ENCODE results near the gene PHETA2. TPM values are rescaled to one million over a fixed set of nuclear protein-coding genes. Genes with fewer than 3 reads are reported as not detected.

The PHETA2 gene
- total and polyA plus RNA-seq, 4 donors: 3.4 to 18.0 (median 6.7) TPM

- WGBS (ENCODE audit: insufficient coverage): no CpG with 5 or more reads among the region's 1 CpG
- H3K4me3 ChIP-seq (ENCODE audit: low read depth, low read length): no peak overlapping the region
These were observed 17.1 kb upstream of the PHETA2 start for GRCh38 chr22:42056757-42057511.

GRCh38 chr22:42060489-42060888, 13.6 kb upstream of the PHETA2 start:
- H3K36me3 ChIP-seq (ENCODE audit: control insufficient read depth, insufficient read depth, low read length): peaks cover 43% of the 10 kb centered on the region
- no peak overlapping the region for H3K27ac ChIP-seq (ENCODE audit: low read depth, low read length)
- H3K4me3 ChIP-seq (ENCODE audit: low read depth, low read length): no peak overlapping the region
- no peaks in the 10 kb centered on the region for H3K27me3 ChIP-seq (ENCODE audit: control insufficient read depth, insufficient read depth, low read length)
- H3K9me3 ChIP-seq (ENCODE audit: control insufficient read depth, insufficient read depth, low read length): peaks cover 5% of the 10 kb centered on the region
- no peak for DNase-seq (ENCODE audit: low read depth in 4 of 6, low spot score in 6 of 6)
- 100% methylated on average over 1 of the region's 5 CpGs for WGBS (ENCODE audit: insufficient coverage)
- no peaks in the 10 kb centered on the region for H3K4me1 ChIP-seq (ENCODE audit: control insufficient read depth, insufficient read depth, low read length)

More at GRCh38 chr22:42056757-42057511, 17.1 kb upstream of the PHETA2 start:
- DNase-seq (ENCODE audit: low read depth in 4 of 6, low spot score in 6 of 6): no peak
- Histone ChIP-seq H3K27ac (ENCODE audit: low read depth, low read length) (no peak overlapping the region), H3K9me3 (ENCODE audit: control insufficient read depth, insufficient read depth, low read length) (peaks cover 5% of the 10 kb centered on the region), H3K27me3 (ENCODE audit: control insufficient read depth, insufficient read depth, low read length) (no peaks in the 10 kb centered on the region), H3K36me3 (ENCODE audit: control insufficient read depth, insufficient read depth, low read length) (peaks cover 29% of the 10 kb centered on the region), H3K4me1 (ENCODE audit: control insufficient read depth, insufficient read depth, low read length) (no peaks in the 10 kb centered on the region)

GRCh38 chr22:42061041-42061440, 13.0 kb upstream of the PHETA2 start:
- H3K27me3 ChIP-seq (ENCODE audit: control insufficient read depth, insufficient read depth, low read length): no peaks in the 10 kb centered on the region
- H3K27ac ChIP-seq (ENCODE audit: low read depth, low read length): no peak overlapping the region
- 97% methylated on average over 7 of the region's 7 CpGs for WGBS (ENCODE audit: insufficient coverage)
- DNase-seq (ENCODE audit: low read depth in 4 of 6, low spot score in 6 of 6): no peak
- H3K36me3 ChIP-seq (ENCODE audit: control insufficient read depth, insufficient read depth, low read length): peaks cover 49% of the 10 kb centered on the region
- H3K4me1 ChIP-seq (ENCODE audit: control insufficient read depth, insufficient read depth, low read length): no peaks in the 10 kb centered on the region
- H3K4me3 ChIP-seq (ENCODE audit: low read depth, low read length): no peak overlapping the region
- peaks cover 5% of the 10 kb centered on the region for H3K9me3 ChIP-seq (ENCODE audit: control insufficient read depth, insufficient read depth, low read length)

DNA sequence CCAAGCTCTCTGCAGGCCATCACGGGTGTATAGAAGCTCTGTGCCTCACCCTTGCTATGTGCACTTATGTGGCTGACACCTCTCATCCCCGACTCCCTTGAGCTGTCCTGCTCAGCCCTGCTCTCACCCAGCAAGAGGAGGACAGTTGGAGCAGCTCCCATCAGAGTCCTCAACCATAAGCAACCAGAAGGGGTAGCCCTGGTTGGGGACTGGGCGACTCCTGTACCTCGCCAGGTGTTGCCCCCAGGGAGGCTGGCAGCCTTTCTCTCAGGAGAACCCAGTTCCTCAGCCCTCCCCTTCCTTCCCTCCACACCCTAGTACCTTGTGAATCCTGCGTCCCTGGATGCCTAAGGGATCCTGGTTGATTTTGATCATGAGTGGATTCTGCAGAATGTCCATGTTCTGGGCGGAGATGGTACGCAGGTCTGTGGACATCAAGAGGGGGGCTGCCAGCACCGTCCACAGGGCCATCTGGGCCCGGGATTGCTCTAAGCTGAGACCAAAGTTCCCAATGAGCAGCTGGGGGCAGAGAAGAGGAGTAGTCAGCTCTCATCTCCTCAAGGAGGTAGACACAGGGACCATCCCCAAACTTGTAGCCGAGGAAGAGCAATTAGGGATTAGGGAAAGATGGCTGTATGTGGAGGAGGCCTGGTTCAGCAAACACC, 11.4 kb upstream of the PHETA2 start:
- Histone ChIP-seq H3K4me3 (ENCODE audit: low read depth, low read length) (no peak overlapping the region), H3K27me3 (ENCODE audit: control insufficient read depth, insufficient read depth, low read length) (no peaks in the 10 kb centered on the region), H3K27ac (ENCODE audit: low read depth, low read length) (no peak overlapping the region), H3K36me3 (ENCODE audit: control insufficient read depth, insufficient read depth, low read length) (peaks cover 65% of the 10 kb centered on the region), H3K9me3 (ENCODE audit: control insufficient read depth, insufficient read depth, low read length) (no peaks in the 10 kb centered on the region), H3K4me1 (ENCODE audit: control insufficient read depth, insufficient read depth, low read length) (no peaks in the 10 kb centered on the region)
- WGBS (ENCODE audit: insufficient coverage): 95% methylated on average over 8 of the region's 10 CpGs
- no peak for DNase-seq (ENCODE audit: low read depth in 4 of 6, low spot score in 6 of 6)

GRCh38 chr22:42064629-42065028, 9.4 kb upstream of the PHETA2 start:
- Histone ChIP-seq H3K9me3 (ENCODE audit: control insufficient read depth, insufficient read depth, low read length) (no peaks in the 10 kb centered on the region), H3K4me3 (ENCODE audit: low read depth, low read length) (no peak overlapping the region), H3K36me3 (ENCODE audit: control insufficient read depth, insufficient read depth, low read length) (peaks cover 65% of the 10 kb centered on the region), H3K4me1 (ENCODE audit: control insufficient read depth, insufficient read depth, low read length) (peaks cover 6% of the 10 kb centered on the region), H3K27ac (ENCODE audit: low read depth, low read length) (no peak overlapping the region), H3K27me3 (ENCODE audit: control insufficient read depth, insufficient read depth, low read length) (no peaks in the 10 kb centered on the region)
- DNase-seq (ENCODE audit: low read depth in 4 of 6, low spot score in 6 of 6): no peak
- 86% methylated on average over 1 of the region's 1 CpG for WGBS (ENCODE audit: insufficient coverage)

GRCh38 chr22:42065438-42066125, 8.5 kb upstream of the PHETA2 start:
- Histone ChIP-seq H3K4me1 (ENCODE audit: control insufficient read depth, insufficient read depth, low read length) (peaks cover 16% of the 10 kb centered on the region), H3K36me3 (ENCODE audit: control insufficient read depth, insufficient read depth, low read length) (peaks cover 56% of the 10 kb centered on the region), H3K4me3 (ENCODE audit: low read depth, low read length) (no peak overlapping the region), H3K27ac (ENCODE audit: low read depth, low read length) (no peak overlapping the region), H3K9me3 (ENCODE audit: control insufficient read depth, insufficient read depth, low read length) (no peaks in the 10 kb centered on the region), H3K27me3 (ENCODE audit: control insufficient read depth, insufficient read depth, low read length) (no peaks in the 10 kb centered on the region)
- WGBS (ENCODE audit: insufficient coverage): 86% methylated on average over 13 of the region's 13 CpGs
- no peak for DNase-seq (ENCODE audit: low read depth in 4 of 6, low spot score in 6 of 6)

DNA sequence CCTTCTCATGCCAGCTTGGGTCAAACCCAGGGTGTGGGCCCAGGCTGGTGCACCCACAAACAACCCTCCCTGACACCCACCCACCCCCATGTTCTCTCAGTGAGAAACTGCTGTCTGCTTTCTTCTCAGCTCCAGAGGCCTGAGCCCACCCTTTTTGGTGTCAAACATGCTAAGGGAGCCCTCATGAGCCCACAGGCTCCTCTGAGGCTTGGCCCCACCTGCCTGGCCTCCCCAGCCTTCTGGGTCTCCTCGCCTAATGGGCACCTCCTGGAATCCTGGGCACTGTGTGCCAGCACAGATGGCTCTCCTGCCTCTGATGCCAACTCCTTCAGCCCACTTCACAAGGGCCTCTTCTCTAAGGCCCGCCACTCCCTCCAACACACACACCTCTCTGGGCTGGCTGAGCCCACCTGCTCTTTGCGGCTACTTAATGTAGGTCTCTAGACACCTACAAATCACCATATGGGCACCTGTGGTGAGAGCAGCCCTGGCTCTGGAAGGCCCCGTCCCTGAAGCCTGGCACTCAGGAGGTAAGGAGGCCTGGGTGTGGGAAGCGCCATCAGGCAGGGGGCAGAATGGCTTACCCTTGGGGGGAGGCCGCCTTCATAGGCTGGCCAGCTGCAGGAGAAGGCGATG, 7.8 kb upstream of the PHETA2 start:
- no peak for DNase-seq (ENCODE audit: low read depth in 4 of 6, low spot score in 6 of 6)
- Histone ChIP-seq H3K36me3 (ENCODE audit: control insufficient read depth, insufficient read depth, low read length) (peaks cover 49% of the 10 kb centered on the region), H3K9me3 (ENCODE audit: control insufficient read depth, insufficient read depth, low read length) (no peaks in the 10 kb centered on the region), H3K27me3 (ENCODE audit: control insufficient read depth, insufficient read depth, low read length) (no peaks in the 10 kb centered on the region), H3K4me1 (ENCODE audit: control insufficient read depth, insufficient read depth, low read length) (peaks cover 21% of the 10 kb centered on the region), H3K4me3 (ENCODE audit: low read depth, low read length) (no peak overlapping the region), H3K27ac (ENCODE audit: low read depth, low read length) (no peak overlapping the region)
- 95% methylated on average over 7 of the region's 7 CpGs for WGBS (ENCODE audit: insufficient coverage)

- H3K27me3 ChIP-seq (ENCODE audit: control insufficient read depth, insufficient read depth, low read length): no peaks in the 10 kb centered on the region
- DNase-seq (ENCODE audit: low read depth in 4 of 6, low spot score in 6 of 6): no peak
- H3K27ac ChIP-seq (ENCODE audit: low read depth, low read length): no peak overlapping the region
- no peaks in the 10 kb centered on the region for H3K9me3 ChIP-seq (ENCODE audit: control insufficient read depth, insufficient read depth, low read length)
- H3K36me3 ChIP-seq (ENCODE audit: control insufficient read depth, insufficient read depth, low read length): peaks cover 44% of the 10 kb centered on the region
- WGBS (ENCODE audit: insufficient coverage): 93% methylated on average over 10 of the region's 10 CpGs
- peaks cover 28% of the 10 kb centered on the region for H3K4me1 ChIP-seq (ENCODE audit: control insufficient read depth, insufficient read depth, low read length)
- H3K4me3 ChIP-seq (ENCODE audit: low read depth, low read length): no peak overlapping the region
These were observed 7.1 kb upstream of the PHETA2 start for GRCh38 chr22:42066937-42067336.

- Histone ChIP-seq H3K36me3 (ENCODE audit: control insufficient read depth, insufficient read depth, low read length) (peaks cover 38% of the 10 kb centered on the region), H3K27ac (ENCODE audit: low read depth, low read length) (no peak overlapping the region), H3K4me3 (ENCODE audit: low read depth, low read length) (no peak overlapping the region), H3K27me3 (ENCODE audit: control insufficient read depth, insufficient read depth, low read length) (no peaks in the 10 kb centered on the region), H3K4me1 (ENCODE audit: control insufficient read depth, insufficient read depth, low read length) (peaks cover 29% of the 10 kb centered on the region), H3K9me3 (ENCODE audit: control insufficient read depth, insufficient read depth, low read length) (no peaks in the 10 kb centered on the region)
- no peak for DNase-seq (ENCODE audit: low read depth in 4 of 6, low spot score in 6 of 6)
- WGBS (ENCODE audit: insufficient coverage): 90% methylated on average over 14 of the region's 14 CpGs
These were observed 6.3 kb upstream of the PHETA2 start for GRCh38 chr22:42067671-42068251.
